Stimulated activated CD8-positive, alpha-beta memory T cell treated with anti-CD3 and anti-CD28 coated beads, Interleukin-7, amount 100 ng/mL, for 24 hours (primary cell): ENCODE measurements around the gene ACOX1.

Source experiments
- DNase-seq: peaks from one replicate; pipeline ENCODE4 v3.0.0-alpha.2; 2020; ENCODE audit warnings: low read depth

Gene ACOX1

DNA sequence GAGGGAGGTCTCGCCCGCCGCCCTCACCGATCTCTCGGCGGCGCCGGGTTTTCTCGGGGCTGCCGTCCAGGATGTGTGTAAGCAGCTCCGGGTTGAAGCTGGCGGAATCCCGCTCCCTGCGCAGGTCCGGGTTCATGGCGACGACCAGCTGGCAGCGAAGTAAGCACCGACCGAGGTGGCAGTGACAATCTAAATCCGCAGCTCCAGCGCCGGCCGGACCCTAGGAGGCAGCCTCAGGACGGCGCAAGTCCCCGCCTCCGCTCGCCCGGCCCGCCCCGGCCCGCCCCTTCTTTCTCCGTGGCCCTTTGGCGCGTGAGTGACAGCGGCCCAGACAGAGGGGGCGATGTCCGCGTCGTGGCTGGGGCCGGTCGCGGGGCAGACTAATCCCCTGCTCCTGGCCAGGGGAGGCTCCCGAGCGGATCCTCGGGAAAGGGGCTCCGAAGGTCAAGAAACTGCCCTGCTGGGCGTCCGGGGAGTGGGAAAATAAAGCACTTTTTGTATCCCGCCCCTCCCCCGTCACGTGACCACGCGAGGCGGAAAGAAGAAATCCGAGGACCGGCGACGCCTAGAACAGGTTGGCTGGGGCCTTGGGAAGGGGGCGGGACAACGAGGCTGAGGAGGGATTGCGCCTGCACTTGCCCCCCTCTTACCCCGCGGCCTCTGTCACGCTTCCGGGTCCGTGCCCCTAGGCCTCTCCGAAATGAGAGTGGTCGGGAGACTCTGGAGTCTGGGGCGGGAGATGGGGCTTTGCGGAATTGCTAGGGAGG lies at the start of gene ACOX1, which contains the start of gene TEN1:
Gene ACOX1 (minus strand): TSS at position 229 of the 767 bp plus-strand sequence. CDS start 93 bp downstream, at position 136.
Gene TEN1 (plus strand): TSS at position 303 of the 767 bp plus-strand sequence. CDS start 6,953 bp downstream, outside the sequence.
- DNase-seq = peak; percentile 91

DNA sequence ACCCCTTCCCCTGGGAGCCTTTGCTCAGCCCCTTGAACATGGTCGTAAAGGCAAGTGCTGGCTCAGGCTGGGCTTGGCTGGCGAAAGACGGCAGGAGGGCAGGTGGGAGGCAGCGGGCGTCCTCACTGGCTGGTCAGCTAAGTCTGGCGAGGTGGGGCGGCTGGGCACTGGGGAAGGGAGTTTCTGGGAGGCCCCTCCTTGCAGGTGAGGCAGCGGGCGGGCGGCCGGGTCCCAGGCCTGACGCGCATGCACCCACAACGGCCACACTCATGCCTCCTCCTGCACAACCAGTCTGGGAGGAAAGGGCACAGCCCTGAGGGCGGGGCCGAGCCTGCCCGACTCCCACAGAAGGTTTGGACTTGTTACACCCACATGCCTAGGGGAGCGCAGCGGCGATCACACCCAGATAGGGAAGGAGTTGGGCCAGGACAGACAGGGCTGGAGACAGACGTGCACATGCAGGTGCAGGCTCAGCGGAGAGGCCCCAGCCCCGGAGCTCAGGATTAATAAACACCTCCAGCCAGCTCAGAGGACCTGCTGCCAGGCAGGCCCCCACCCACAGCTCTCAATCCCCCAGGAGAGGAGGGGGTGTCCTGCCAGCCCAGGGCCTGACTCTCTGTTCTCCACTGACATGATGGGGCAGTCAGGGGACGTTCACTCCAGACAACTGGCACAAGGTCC lies 48.3 kb upstream of the ACOX1 start, which contains the start of gene EVPL:
Gene EVPL (minus strand): TSS at position 148 of the 681 bp plus-strand sequence. CDS start 108 bp downstream, at position 40.
- DNase-seq = no peak

DNA sequence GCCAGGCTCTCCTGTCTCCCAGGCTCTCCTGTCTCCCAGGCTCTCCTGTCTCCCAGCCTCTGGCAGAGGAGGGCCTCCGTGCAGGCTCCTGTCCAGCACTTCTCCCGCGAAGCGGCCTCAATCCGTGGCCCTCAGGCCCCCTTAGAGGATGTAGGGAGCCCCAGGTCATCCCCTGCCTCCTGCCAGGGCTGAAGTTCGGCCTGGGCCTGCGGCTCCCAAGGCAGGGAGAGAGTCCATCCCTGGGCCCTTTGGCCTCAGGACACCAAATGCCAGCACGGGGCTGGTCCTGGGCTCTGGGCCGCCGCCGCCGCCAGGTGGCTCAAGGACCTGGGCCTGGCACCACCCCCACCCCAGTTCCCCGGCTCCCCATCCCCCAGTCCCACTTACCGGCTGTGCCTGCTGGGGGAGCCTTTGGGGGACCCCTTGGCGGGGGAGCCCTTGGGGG lies 47.8 kb upstream of the ACOX1 start:
- no peak for DNase-seq

DNA sequence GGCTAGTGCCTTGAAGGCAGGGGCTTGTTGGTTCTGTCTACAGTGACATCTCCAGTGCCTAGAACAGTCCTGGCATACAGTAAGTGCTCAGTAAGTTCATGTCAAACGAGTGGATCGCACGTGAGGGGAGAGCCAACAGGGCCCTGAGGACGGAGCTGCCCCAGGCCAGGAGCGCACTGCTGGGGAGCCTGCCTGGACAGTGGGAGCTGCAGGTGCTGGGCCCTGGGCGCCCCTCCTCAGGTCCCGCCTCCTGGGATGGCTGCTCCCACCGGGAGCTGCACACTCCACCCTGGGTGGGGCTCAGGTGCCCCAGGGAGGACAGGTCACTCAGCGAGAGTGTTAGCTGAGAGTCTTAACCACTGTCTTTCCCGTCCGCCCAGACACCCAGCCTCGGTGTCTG lies 46.3 kb upstream of the ACOX1 start:
- DNase-seq = no peak

DNA sequence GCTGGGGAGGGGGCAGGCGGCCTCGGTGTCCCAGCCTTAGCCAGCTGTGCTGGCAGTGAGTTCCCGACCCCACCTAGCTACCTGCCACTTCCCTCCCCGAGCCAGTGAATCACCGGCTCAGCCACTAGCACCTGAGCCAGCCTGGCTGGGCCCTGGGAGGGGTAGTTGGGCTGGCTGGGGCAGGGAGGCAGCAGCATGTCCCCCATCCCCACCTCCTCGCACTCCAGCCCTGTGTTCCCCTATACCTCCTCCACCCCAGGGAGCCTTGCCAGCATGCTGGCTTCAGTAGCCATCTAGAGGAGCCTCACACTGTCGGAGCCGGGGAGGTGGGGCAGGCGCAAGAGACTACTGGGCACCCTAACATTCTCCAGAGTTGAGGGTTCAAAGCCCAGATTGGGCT lies 45.4 kb upstream of the ACOX1 start:
- DNase-seq = no peak

DNA sequence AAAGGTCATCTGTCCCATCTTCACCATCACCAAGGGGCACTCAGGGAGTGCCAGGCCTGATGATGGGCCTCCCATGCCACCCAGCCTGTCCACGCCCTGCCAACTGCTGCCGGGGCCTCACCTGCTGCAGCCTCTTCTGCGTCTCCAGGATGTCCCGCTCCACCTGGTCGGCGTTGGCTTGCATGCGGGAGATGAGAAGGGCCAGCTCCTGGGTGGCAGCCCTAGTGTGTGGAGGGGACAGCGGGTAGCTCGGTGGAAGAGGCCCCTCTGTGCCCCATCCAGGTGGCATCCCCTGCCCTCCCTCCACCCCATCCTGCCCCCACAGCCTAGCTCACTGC lies 44.9 kb upstream of the ACOX1 start:
- DNase-seq = no peak

DNA sequence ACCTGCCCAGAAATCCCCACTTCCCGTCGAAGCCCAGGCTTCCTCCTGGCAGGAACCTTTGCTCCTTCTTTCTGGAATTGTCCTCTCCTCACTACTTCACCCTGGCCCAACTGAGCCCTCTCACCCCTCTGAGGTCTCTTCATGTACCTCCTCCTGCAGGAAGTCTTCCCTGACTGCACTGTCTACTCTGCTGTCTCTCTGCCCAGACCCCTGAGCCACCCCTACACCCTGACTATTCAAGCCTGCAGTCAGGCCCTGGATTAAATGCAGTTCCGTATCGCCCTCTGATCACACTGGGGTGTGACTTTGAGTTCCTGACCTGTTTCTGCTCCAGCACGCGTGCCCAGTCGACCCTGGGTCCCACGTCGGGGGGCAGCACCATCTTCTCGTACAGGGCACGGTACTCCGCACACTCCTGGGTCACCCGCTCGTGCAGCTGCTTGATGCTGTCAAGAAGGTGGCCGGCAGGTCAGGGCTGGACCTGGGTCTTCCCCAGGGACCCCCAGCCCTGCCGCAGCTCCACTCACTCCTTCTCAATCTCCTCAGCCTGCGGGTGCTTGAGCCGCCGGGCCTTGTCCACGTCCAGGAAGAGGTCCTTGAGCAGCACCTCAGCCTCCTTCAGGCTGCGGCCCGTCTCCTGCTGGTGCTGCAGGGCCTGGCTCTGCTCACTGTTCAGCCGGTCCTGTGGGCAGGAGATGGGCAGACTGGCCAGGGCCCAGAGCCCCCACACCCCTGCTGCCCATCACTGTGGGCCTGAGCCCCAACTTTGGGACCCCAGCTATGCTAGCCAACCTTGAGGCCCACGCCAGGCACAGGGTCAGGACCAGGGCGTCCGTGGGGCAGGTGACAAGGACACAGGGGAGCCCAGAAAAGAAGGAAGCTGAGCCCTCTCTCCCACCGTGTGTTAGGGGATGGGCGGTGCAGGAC lies 44.3 kb upstream of the ACOX1 start:
- no peak for DNase-seq

DNA sequence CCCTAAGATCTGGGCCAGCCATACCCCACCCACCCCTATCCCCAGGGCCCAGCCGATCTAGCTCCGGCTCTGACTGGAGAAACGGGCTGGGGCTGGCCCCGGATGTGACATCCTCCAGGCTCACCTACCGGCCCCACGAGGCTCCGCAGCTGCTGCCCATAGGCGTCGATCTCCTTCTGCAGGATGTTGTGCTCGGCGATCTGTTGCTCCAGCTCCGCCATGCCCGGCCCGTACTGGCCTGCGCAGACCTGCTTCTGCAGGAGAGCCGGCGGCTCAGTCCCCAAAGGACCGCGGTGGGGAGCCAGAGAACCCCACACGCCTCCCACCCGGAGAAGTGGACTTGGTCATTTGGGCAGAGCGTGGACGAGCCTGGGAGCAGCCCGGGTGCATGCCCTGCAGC lies 43.3 kb upstream of the ACOX1 start:
- DNase-seq = no peak

DNA sequence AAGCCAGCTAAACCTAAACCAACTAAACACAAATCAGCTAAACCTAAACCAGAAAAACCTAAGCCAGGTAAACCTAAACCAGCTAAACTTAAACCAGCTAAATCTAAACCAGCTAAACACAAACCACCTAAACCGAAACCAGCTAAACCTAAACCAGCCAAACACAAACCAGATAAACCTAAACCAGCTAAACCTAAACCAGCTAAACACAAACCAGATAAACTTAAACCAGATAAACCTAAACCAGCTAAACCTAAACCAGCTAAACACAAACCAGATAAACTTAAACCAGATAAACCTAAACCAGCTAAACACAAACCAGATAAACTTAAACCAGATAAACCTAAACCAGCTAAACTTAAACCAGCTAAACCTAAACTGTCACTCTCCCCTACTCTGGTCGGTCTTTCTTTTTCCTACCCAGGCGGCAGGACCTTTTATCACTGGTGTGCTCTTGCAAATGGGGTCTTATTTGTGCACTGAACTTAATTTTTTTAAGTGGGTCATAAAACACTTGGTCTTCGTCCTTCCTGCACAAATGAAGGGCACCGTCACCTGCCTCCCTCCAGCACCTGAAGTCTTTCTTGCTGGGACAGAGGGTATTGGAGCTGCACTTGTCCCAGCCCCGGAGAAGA lies 41.0 kb upstream of the ACOX1 start:
- no peak for DNase-seq

DNA sequence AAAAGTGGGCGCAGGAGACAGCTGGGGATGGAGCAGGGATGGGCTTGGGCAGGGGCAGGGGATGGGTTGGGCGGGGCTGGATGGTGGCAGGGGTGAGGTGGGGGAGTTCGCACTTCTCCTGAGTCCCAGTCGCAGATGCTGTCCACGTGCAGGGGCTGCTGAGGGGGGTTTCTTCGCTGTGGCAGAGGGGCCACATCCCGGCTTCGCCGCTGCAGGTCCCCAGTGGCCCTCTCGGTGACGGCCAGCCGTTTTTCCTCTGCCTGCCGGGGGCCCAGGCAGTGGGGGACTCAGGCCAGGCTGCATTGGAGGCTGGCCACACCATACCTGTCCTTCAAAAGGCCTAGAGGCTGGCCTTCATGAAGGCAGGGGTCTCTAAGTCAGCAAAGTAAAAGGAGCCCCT lies 39.8 kb upstream of the ACOX1 start:
- DNase-seq = no peak

DNA sequence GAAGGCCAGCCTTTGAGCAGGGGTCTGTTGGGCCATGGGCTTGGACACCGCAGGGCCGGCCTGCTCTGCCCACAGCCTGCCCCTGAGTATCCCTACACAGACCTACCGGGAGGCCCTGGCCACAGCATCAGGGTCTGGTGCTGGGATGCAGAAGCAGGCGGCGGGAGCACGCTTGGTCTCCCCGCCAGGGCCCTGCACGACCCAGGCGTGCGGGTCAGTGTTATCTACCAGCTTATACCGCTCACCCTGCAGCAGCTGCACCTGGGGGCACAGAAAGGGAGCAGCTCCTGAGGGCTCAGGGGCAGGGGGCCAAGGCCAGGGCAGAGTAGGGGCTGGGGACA lies 39.3 kb upstream of the ACOX1 start:
- DNase-seq = no peak

DNA sequence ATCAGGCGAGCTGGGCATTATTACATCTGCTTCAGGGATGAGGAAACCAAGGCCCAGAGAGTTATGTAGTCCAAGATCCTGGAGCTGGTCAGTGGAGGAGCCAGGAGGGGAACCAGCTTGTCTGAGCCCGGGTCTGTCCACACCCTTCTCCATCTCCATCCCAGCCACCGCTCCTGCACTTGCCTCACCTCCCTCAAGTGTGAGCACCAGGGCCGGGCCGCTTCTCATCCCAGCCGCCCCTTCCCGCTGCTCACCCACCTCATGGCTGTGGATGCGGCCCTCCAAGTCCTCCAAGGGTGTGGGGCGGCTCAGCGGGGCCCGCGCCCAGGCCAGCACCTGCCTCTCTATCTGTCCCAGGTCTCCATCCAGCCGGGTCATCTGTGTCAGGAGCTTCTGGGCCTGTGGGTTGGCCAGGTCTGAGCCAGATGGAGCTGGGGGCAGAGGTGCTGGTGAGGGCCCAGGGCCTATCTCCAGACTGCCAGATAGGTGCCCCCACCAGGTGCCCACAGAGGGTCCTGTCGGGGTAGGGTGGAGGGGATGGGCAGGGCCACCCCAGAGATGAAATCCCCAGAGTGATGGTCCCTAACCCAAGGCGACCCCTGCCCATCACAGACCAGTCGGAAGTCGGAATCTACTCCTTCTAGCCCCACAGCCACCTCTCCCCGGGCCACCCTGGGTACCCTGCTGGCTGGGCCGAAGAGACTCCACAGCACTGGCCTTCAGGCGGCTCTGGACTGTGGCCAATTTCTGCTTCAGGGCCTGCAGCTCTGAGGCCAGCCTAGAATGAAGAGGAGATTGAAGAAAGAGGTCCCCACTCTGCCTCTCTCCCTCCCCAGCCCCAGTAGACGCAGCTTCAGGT lies 38.7 kb upstream of the ACOX1 start:
- no peak for DNase-seq

DNA sequence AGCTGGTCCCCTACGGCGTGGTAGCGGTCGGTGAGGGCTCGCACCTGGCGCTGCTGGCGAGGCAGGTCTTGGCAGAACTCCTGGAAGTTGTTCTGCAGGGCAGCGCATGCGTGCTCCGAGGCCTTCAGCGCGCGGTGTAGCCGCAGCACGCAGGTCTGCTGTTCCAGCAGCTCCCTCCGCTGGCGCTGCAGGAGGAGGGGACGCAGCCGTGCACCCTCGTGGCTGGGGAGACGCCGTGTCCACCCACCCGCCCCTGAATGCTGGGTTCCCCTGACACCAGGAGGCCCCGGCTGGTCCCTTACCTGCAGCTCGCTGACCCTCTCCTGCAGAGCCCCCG lies 35.9 kb upstream of the ACOX1 start:
- DNase-seq = no peak

DNA sequence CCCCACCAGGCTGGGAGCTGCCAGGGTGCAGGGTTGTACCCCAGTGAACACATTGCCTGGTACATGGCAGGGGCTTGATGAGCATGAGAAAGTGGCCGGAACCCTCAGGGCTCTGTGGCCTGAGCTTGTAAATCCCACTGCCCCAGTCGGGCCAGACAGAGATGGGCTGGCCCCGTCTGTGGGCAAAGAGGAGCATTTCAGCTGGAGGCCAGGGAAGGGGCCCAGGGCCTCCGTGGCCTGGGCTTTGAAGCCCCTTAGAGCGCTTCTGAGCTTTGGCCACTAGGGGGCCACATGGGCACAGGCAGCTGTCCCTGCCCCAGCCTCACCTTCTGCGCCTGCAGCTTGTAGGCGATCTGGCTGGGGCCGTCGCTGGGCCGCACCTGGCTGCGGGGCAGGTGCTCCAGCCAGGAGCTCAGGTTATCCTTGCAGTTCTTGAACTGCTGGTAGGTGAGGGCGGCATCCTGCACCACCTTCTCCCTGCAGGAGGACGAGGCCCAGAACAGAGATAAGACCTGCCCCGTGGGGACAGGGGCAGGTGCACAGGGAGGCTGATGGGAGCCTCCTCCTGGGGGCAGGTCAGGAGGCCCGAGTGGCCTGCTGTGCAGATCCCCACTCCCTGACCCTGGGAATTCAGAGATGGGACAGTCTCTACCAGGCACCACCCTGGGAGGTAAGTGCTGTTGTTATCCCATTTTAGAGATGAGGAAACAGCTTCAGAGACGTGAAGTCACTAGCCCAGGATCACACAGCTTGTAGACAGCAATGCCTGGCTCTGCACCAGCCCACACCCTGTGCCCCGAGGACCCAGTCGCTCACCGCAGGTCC lies 35.3 kb upstream of the ACOX1 start:
- DNase-seq = peak; percentile 46

DNA sequence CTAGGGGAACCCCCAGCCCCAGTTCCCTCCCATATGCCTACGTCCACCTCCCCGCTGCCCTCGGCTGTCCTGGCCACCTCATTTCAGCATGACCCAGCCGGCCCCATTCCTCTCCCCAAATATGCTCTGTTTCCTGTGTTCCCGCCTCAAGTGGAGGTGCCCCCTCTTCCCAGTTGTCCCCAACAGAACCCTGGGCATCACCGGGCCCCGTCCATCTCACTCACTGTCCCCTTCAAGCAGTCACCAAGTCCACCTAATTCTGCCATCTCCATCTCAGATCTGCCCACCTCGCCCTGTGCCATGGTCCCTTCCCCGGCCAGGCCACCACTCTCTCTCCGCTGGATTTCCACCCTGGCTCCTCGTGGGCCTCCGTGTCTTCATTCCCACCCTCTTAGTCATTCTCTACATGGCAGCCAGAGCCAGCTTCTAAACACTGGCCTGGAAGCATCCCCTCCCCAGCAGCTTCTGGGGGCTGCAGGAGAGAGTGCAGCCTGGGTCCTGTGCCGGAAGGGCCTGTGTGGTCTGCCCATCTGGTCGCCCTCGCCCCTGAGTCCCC lies 34.5 kb upstream of the ACOX1 start:
- DNase-seq = no peak

DNA sequence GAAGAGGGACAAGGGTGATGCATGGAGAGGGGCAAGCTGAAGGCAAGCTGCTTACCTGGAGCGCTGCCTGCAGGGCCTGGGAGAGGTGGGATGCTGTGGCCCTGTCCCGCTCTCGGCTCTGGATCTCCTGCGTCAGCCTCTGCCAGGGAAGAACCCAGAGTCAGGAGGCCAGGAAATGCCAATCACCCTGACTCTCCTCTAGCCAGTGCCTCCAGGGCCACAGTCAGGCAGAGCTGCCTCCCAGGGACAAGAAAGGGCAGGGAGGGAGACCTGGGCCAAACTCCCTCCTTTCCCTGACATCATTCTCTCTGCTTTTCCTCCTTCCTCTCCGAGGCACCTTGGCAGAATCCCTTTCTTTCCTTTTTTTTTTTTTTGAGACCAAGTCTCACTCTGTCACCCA lies 33.0 kb upstream of the ACOX1 start:
- DNase-seq = no peak

DNA sequence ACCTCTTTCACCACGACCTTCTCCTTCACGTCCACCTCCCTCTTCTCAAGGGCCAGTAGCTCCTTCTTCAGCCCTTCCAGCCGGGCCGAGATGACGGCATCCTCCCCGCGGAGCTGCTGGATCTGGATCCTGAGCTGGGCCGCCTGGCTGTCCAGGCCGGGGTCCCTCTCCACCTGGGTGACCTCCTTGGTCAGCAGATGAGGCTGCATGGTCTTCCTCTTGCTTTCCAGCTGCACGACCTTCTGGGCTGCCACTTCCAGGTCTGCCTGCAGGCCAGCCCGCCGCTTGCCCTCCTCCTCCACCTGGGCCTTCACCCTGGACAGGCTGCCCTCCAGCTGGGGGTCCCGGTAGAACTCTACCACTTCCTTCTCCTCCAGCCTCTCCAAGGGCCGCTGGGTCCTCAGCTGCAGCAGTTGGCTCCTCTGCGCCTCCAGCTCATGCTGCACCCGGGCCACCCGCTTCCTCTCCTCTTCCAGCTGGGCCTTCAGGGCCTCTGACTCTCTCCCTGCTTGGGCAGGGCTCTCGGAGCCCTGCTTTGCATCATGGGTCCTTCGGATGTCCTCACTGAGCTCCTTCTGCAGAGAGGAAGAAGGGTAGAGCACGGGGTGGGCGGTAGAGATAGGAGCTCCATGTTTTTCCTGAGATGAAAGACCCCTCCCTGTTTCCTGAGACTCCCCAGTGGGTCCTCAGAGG lies 31.1 kb upstream of the ACOX1 start:
- no peak for DNase-seq

DNA sequence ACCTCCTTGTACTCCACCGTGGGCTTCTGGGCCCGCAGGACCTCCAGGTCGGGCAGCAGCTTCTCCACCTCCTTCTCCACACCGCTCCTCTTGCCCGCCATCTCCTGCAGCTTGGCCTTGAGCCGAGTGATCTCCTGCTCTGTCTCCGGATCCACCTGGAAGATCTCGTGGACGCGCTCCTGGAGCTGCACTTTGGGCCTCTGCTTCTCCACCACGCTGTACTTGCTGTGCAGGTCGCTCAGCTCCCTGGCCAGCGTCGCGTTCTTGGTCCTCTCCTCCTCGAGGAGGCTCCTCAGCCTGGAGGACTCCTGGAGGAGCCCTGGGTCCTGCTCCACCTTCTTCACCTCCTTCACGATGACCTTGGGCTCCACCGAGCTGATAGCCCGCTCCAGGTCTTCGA lies 30.5 kb upstream of the ACOX1 start:
- no peak for DNase-seq
